ENCODE data around the gene HARBI1. TPM values are rescaled to one million over a fixed set of nuclear protein-coding genes. Genes with fewer than 3 reads are reported as not detected.

HARBI1 gene
- polyA plus RNA-seq, 4 donors = 3.4 to 4.8 (median 3.8) TPM

DNA sequence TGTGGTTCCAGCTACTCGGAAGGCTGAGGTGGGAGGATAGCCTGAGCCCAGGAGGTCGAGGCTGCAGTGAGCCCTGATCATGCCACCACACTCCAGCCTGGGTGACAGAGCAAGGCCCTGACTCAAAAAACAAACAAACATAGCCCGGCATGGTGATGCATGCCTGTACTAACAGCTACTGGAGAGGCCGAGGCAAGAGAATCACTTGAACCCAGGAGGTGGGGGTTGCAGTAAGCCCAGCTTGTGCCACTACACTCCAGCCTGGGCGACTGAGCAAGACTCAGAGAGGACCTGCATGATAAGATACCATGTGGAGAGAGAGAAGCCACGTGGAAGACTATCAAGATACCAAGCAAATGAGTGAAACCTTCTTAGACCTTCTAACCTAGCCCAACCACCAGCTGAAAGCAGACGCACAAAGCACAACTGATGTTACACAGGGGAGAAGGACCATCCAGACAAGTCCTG lies 59.3 kb downstream of the HARBI1 start:
- no peak for DNase-seq (ENCODE audit: low read depth in 4 of 4, low spot score in 3 of 4)

DNA sequence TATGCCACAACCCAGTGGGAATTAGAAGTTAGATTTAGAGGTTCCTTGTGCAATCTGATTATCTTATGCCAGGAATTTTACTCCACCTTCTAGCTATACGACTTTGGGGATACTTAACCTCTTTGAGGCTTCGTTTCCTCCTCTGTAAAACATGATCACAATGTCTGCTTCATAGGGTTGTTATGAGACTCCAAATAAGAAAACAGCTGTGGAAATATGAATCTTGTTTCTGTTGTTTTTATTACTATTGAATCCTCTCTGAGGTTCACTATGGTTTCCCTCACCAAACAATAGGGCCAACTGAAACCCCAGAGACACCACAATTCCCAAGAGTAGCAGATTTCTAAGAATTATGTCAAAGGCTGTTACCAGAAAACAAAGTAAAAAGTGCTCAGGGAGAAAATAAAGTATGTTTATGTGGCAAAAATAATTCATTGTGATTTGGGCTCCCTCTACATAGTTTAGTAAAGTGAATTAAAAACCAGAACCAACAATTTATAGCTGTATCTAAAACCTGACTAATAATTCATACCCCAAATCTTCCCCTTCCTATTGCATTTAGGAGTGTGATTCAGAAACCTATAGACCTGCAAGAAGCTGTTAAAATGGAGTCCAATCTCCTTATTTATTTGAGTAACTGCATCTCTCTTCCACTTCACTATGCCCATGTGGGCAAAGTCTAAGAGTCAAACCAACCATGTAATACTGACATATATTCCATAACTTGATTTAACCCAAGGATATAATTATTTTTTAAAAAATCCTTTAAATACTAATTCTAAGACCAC lies 61.6 kb downstream of the HARBI1 start:
- no peak for DNase-seq (ENCODE audit: low read depth in 4 of 4, low spot score in 3 of 4)

DNA sequence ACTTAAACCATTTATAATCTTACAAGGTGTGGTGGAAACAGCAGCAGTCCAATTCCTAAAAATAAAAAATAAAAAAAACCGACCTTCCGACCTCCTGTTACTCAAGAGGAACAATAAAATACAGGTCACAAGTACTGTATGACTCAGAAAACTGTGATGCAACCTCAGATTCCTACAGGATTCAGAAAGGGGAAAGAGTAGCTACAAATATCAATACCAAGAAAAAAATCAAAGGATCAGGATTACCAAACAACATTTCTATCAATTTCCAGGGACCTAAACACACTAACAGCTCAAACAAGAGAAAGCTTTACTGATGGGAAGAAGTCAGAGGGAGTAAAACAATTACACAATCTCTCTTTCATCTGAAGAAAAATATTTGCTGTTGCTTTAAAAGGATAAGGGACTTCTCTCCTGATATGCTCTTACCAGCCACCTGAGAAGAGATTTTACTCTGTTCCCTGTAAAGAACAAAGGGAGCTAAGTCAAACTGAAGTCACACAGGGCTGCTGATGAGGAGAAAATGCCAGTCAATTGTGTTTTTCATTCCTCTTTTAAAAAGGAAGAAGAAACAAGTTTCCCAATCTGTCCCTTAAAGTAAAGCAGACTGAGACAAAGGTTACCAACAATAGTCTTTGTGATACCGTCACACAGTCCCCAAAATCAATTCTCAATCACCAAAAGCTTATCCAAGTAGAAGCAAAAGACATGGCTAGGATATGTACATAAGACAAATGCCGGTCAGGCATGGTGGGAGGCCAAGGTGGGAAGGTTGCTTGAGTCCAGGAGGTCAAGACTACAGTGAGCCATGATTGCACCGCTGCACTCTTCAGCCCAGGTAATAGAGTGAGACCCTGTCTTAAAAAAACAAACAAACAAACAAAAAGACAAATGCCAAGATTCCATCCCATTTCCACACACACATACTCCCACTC lies 62.5 kb downstream of the HARBI1 start:
- no peak for DNase-seq (ENCODE audit: low read depth in 4 of 4, low spot score in 3 of 4)

DNA sequence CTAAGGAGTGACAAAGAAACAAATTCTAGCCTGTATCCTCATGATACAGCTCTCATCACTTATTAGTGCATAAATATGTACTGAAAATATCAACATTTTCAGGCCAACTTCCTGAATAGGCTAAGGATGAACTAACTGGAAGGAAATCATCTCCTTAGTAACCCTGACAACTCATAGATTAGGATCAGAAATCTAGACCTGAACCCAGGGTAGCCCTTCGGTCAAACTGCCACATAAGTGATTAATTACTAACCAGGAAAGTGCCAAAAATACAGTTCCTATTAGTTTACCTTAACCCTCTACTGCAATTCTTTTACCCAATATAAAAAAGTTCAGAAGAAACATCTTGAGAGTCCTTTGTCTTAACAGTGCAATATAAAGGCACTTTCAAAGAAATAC lies 63.2 kb downstream of the HARBI1 start:
- no peak for DNase-seq (ENCODE audit: low read depth in 4 of 4, low spot score in 3 of 4)

Other genes starting within 250 kb of the HARBI1 start
- gene MDK, start 235.6 kb downstream of the HARBI1 start, polyA plus RNA-seq (ENCODE audit: insufficient read length in 4 of 4) = 100 to 1,000 TPM; 559 to 862 (median 739) TPM
- under 1 TPM; 0.11 to 0.34 (median 0.21) TPM for gene CHRM4, start 225.5 kb downstream of the HARBI1 start, polyA plus RNA-seq (ENCODE audit: insufficient read length in 4 of 4)
- 10 to 100 TPM; 18.8 to 25.8 (median 24.7) TPM for gene AMBRA1, start 23.2 kb downstream of the HARBI1 start, polyA plus RNA-seq (ENCODE audit: insufficient read length in 4 of 4)
- 10 to 100 TPM; 49.9 to 75.4 (median 66.0) TPM for gene ATG13, start 326 bp upstream of the HARBI1 start, polyA plus RNA-seq (ENCODE audit: insufficient read length in 4 of 4)
- gene ARHGAP1, start 83.4 kb upstream of the HARBI1 start, polyA plus RNA-seq (ENCODE audit: insufficient read length in 4 of 4) = 10 to 100 TPM; 50.7 to 68.0 (median 59.6) TPM
- gene ZNF408, start 83.8 kb upstream of the HARBI1 start, polyA plus RNA-seq (ENCODE audit: insufficient read length in 4 of 4) = 10 to 100 TPM in 1 of 4 donors, 1 to 10 TPM in 3; 7.0 to 11.0 (median 8.8) TPM
- 1 to 10 TPM in 1 of 4 donors, under 1 TPM in 2, not detected in 1; 0.34 to 3.0 (median 0.41) TPM for gene F2, start 102.0 kb upstream of the HARBI1 start, polyA plus RNA-seq (ENCODE audit: insufficient read length in 4 of 4)
- gene CKAP5, start 229.1 kb upstream of the HARBI1 start, polyA plus RNA-seq (ENCODE audit: insufficient read length in 4 of 4) = 100 to 1,000 TPM in 2 of 4 donors, 10 to 100 TPM in 2; 79.9 to 118 (median 98.6) TPM